Measurements from ENCODE around the gene SHISA9. TPM values are rescaled to one million over a fixed set of nuclear protein-coding genes. Genes with fewer than 3 reads are reported as not detected.

SHISA9 gene
- total RNA-seq, 1 donor from 2014 or later, result not detected

GRCh38 chr16:13136901-13137300 is 235.5 kb downstream of the SHISA9 start:
- Histone ChIP-seq H3K36me3 (ENCODE audit: control insufficient read depth in 3 of 3, insufficient read depth in 3 of 3, low read length in 3 of 3) (no peaks in the 10 kb centered on the region), H3K27ac (ENCODE audit: low read depth, low read length) (no peak overlapping the region), H3K9me3 (ENCODE audit: control insufficient read depth in 3 of 3, low read length in 3 of 3) (no peaks in the 10 kb centered on the region), H3K27me3 (ENCODE audit: control insufficient read depth in 3 of 3, insufficient read depth in 3 of 3, low read length in 3 of 3) (no peaks in the 10 kb centered on the region), H3K4me1 (ENCODE audit: control insufficient read depth in 3 of 3, insufficient read depth in 3 of 3, low read length in 3 of 3) (no peaks in the 10 kb centered on the region), H3K9ac (ENCODE audit: low read depth in 1 of 3, low read length in 3 of 3) (no peak overlapping the region), H3K4me3 (ENCODE audit: low read length in 3 of 3) (no peak overlapping the region)

- H3K36me3 ChIP-seq (ENCODE audit: control insufficient read depth in 3 of 3, insufficient read depth in 3 of 3, low read length in 3 of 3), result no peaks in the 10 kb centered on the region
- H3K27ac ChIP-seq (ENCODE audit: low read depth, low read length), result no peak overlapping the region
- no peaks in the 10 kb centered on the region for H3K4me1 ChIP-seq (ENCODE audit: control insufficient read depth in 3 of 3, insufficient read depth in 3 of 3, low read length in 3 of 3)
- no peaks in the 10 kb centered on the region for H3K27me3 ChIP-seq (ENCODE audit: control insufficient read depth in 3 of 3, insufficient read depth in 3 of 3, low read length in 3 of 3)
- H3K9me3 ChIP-seq (ENCODE audit: control insufficient read depth in 3 of 3, low read length in 3 of 3), result no peaks in the 10 kb centered on the region
- no peak overlapping the region for H3K9ac ChIP-seq (ENCODE audit: low read depth in 1 of 3, low read length in 3 of 3)
- H3K4me3 ChIP-seq (ENCODE audit: low read length in 3 of 3), result no peak overlapping the region
These were observed 237.1 kb downstream of the SHISA9 start for GRCh38 chr16:13138528-13138927.

GRCh38 chr16:13139661-13140241 is 238.4 kb downstream of the SHISA9 start:
- Histone ChIP-seq H3K36me3 (ENCODE audit: control insufficient read depth in 3 of 3, insufficient read depth in 3 of 3, low read length in 3 of 3) (no peaks in the 10 kb centered on the region), H3K27ac (ENCODE audit: low read depth, low read length) (no peak overlapping the region), H3K9ac (ENCODE audit: low read depth in 1 of 3, low read length in 3 of 3) (no peak overlapping the region), H3K4me3 (ENCODE audit: low read length in 3 of 3) (no peak overlapping the region), H3K4me1 (ENCODE audit: control insufficient read depth in 3 of 3, insufficient read depth in 3 of 3, low read length in 3 of 3) (no peaks in the 10 kb centered on the region), H3K27me3 (ENCODE audit: control insufficient read depth in 3 of 3, insufficient read depth in 3 of 3, low read length in 3 of 3) (no peaks in the 10 kb centered on the region), H3K9me3 (ENCODE audit: control insufficient read depth in 3 of 3, low read length in 3 of 3) (no peaks in the 10 kb centered on the region)

DNA sequence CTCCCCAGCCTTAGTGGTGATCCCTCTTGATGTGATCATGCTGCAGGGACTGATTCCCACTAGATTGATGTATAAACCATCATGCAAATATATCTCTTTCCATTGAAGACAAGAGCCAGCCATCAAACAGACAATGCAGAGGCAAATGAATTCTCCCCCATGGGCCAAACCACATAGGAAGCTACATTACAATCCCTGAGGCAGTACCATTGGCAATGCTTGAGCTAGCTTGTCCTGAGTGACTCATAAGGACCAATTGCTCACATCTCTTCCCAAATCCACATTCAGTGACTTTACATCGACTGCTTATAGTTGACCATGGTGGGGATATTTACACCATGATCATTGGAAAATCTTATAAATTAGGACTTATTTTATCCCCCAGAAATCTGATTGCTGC is 242.2 kb downstream of the SHISA9 start:
- H3K27ac ChIP-seq (ENCODE audit: low read depth, low read length), result no peak overlapping the region
- H3K4me3 ChIP-seq (ENCODE audit: low read length in 3 of 3), result no peak overlapping the region
- H3K9ac ChIP-seq (ENCODE audit: low read depth in 1 of 3, low read length in 3 of 3), result no peak overlapping the region
- no peaks in the 10 kb centered on the region for H3K4me1 ChIP-seq (ENCODE audit: control insufficient read depth in 3 of 3, insufficient read depth in 3 of 3, low read length in 3 of 3)
- H3K9me3 ChIP-seq (ENCODE audit: control insufficient read depth in 3 of 3, low read length in 3 of 3), result no peaks in the 10 kb centered on the region
- no peaks in the 10 kb centered on the region for H3K36me3 ChIP-seq (ENCODE audit: control insufficient read depth in 3 of 3, insufficient read depth in 3 of 3, low read length in 3 of 3)
- H3K27me3 ChIP-seq (ENCODE audit: control insufficient read depth in 3 of 3, insufficient read depth in 3 of 3, low read length in 3 of 3), result no peaks in the 10 kb centered on the region

GRCh38 chr16:13146829-13147228 is 245.4 kb downstream of the SHISA9 start:
- Histone ChIP-seq H3K4me3 (ENCODE audit: low read length in 3 of 3) (no peak overlapping the region), H3K9ac (ENCODE audit: low read depth in 1 of 3, low read length in 3 of 3) (no peak overlapping the region), H3K27ac (ENCODE audit: low read depth, low read length) (no peak overlapping the region), H3K36me3 (ENCODE audit: control insufficient read depth in 3 of 3, insufficient read depth in 3 of 3, low read length in 3 of 3) (no peaks in the 10 kb centered on the region), H3K27me3 (ENCODE audit: control insufficient read depth in 3 of 3, insufficient read depth in 3 of 3, low read length in 3 of 3) (no peaks in the 10 kb centered on the region), H3K9me3 (ENCODE audit: control insufficient read depth in 3 of 3, low read length in 3 of 3) (no peaks in the 10 kb centered on the region), H3K4me1 (ENCODE audit: control insufficient read depth in 3 of 3, insufficient read depth in 3 of 3, low read length in 3 of 3) (no peaks in the 10 kb centered on the region)

GRCh38 chr16:13148294-13148693 is 246.9 kb downstream of the SHISA9 start:
- no peak overlapping the region for H3K9ac ChIP-seq (ENCODE audit: low read depth in 1 of 3, low read length in 3 of 3)
- no peaks in the 10 kb centered on the region for H3K27me3 ChIP-seq (ENCODE audit: control insufficient read depth in 3 of 3, insufficient read depth in 3 of 3, low read length in 3 of 3)
- H3K4me1 ChIP-seq (ENCODE audit: control insufficient read depth in 3 of 3, insufficient read depth in 3 of 3, low read length in 3 of 3), result no peaks in the 10 kb centered on the region
- H3K27ac ChIP-seq (ENCODE audit: low read depth, low read length), result no peak overlapping the region
- no peaks in the 10 kb centered on the region for H3K36me3 ChIP-seq (ENCODE audit: control insufficient read depth in 3 of 3, insufficient read depth in 3 of 3, low read length in 3 of 3)
- H3K9me3 ChIP-seq (ENCODE audit: control insufficient read depth in 3 of 3, low read length in 3 of 3), result no peaks in the 10 kb centered on the region
- no peak overlapping the region for H3K4me3 ChIP-seq (ENCODE audit: low read length in 3 of 3)

DNA sequence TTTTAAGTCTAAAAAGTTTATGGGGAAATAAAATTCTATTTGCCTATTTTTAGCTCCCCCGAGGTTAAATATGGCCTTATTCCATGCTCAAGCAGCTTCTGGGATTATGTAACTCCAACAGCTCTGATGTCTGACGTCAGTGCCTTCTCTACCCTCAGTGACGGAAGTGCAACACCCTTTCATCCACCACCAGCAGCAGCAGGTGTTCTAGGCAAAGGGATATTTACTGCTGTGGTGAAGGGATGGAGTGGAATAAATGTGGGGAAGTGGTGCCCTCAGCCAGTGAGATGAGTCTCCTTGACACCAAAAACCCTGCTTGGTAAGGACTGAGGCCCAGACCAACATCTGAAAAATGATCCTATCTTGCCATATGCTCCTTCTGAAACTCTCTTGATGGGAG is 247.4 kb downstream of the SHISA9 start:
- no peaks in the 10 kb centered on the region for H3K36me3 ChIP-seq (ENCODE audit: control insufficient read depth in 3 of 3, insufficient read depth in 3 of 3, low read length in 3 of 3)
- no peak overlapping the region for H3K27ac ChIP-seq (ENCODE audit: low read depth, low read length)
- H3K9ac ChIP-seq (ENCODE audit: low read depth in 1 of 3, low read length in 3 of 3), result no peak overlapping the region
- no peaks in the 10 kb centered on the region for H3K9me3 ChIP-seq (ENCODE audit: control insufficient read depth in 3 of 3, low read length in 3 of 3)
- no peaks in the 10 kb centered on the region for H3K4me1 ChIP-seq (ENCODE audit: control insufficient read depth in 3 of 3, insufficient read depth in 3 of 3, low read length in 3 of 3)
- H3K27me3 ChIP-seq (ENCODE audit: control insufficient read depth in 3 of 3, insufficient read depth in 3 of 3, low read length in 3 of 3), result no peaks in the 10 kb centered on the region
- no peak overlapping the region for H3K4me3 ChIP-seq (ENCODE audit: low read length in 3 of 3)

DNA sequence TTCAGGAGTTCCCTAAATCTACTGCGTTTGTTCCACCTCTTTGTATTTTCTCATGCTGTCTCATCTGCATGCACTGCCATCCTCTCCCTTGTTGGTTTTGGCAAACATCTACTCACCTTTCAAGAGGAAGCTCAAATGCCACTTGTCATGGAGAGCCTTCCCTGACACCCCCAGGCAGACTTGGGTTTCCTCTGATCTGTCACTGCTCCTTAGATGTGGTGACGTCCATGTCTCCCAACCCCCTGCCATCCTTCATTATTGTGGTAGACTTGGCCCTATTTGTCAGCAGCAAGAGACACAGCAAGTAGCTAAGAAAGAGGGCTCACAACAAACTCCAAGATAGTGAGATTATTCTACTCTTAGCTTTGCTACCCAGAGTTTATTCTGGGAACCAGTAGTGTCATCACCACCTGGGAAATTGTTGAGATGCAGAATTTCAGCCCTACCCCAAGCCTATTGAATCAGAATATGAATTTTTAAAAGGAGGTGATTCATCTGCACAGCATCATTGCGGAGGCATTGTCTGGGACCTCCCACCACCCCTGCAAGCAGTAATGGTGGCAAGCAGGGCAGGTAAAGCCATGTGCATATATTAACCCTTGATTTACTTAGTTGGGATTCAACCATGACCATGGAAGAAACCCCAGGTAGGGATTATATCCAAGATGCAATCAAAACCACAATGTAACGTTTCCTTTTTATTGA is 248.9 kb downstream of the SHISA9 start:
- Histone ChIP-seq H3K27me3 (ENCODE audit: control insufficient read depth in 3 of 3, insufficient read depth in 3 of 3, low read length in 3 of 3) (no peaks in the 10 kb centered on the region), H3K27ac (ENCODE audit: low read depth, low read length) (no peak overlapping the region), H3K9ac (ENCODE audit: low read depth in 1 of 3, low read length in 3 of 3) (no peak overlapping the region), H3K36me3 (ENCODE audit: control insufficient read depth in 3 of 3, insufficient read depth in 3 of 3, low read length in 3 of 3) (no peaks in the 10 kb centered on the region), H3K4me3 (ENCODE audit: low read length in 3 of 3) (no peak overlapping the region), H3K9me3 (ENCODE audit: control insufficient read depth in 3 of 3, low read length in 3 of 3) (no peaks in the 10 kb centered on the region), H3K4me1 (ENCODE audit: control insufficient read depth in 3 of 3, insufficient read depth in 3 of 3, low read length in 3 of 3) (no peaks in the 10 kb centered on the region)

- H3K9me3 ChIP-seq (ENCODE audit: control insufficient read depth in 3 of 3, low read length in 3 of 3), result no peaks in the 10 kb centered on the region
- H3K27ac ChIP-seq (ENCODE audit: low read depth, low read length), result no peak overlapping the region
- H3K36me3 ChIP-seq (ENCODE audit: control insufficient read depth in 3 of 3, insufficient read depth in 3 of 3, low read length in 3 of 3), result no peaks in the 10 kb centered on the region
- no peaks in the 10 kb centered on the region for H3K27me3 ChIP-seq (ENCODE audit: control insufficient read depth in 3 of 3, insufficient read depth in 3 of 3, low read length in 3 of 3)
- no peaks in the 10 kb centered on the region for H3K4me1 ChIP-seq (ENCODE audit: control insufficient read depth in 3 of 3, insufficient read depth in 3 of 3, low read length in 3 of 3)
- H3K9ac ChIP-seq (ENCODE audit: low read depth in 1 of 3, low read length in 3 of 3), result no peak overlapping the region
- H3K4me3 ChIP-seq (ENCODE audit: low read length in 3 of 3), result no peak overlapping the region
These were observed 252.3 kb downstream of the SHISA9 start for GRCh38 chr16:13153696-13154095.

DNA sequence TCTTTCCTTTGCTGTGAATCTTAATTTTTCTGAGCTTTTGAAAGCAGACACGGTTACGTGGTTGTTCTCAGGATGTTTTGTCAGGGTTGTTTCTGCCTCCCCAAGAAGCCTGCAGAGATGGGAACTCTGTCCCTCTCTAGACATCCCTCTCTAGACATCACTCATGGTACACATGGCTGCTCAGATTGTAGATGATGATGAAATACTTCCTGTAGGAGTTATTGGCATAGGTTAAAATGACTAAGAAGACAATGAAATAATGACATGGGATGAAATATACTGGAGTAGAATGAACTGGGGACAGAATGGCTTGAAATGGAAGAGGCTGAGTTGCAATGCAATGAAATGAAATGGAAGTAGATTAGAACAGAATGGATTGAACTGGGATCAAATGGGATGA is 253.4 kb downstream of the SHISA9 start:
- no peak overlapping the region for H3K27ac ChIP-seq (ENCODE audit: low read depth, low read length)
- no peaks in the 10 kb centered on the region for H3K4me1 ChIP-seq (ENCODE audit: control insufficient read depth in 3 of 3, insufficient read depth in 3 of 3, low read length in 3 of 3)
- no peak overlapping the region for H3K9ac ChIP-seq (ENCODE audit: low read depth in 1 of 3, low read length in 3 of 3)
- no peaks in the 10 kb centered on the region for H3K36me3 ChIP-seq (ENCODE audit: control insufficient read depth in 3 of 3, insufficient read depth in 3 of 3, low read length in 3 of 3)
- no peaks in the 10 kb centered on the region for H3K27me3 ChIP-seq (ENCODE audit: control insufficient read depth in 3 of 3, insufficient read depth in 3 of 3, low read length in 3 of 3)
- H3K9me3 ChIP-seq (ENCODE audit: control insufficient read depth in 3 of 3, low read length in 3 of 3), result no peaks in the 10 kb centered on the region
- no peak overlapping the region for H3K4me3 ChIP-seq (ENCODE audit: low read length in 3 of 3)
